BJ (cell line): ENCODE measurements around the gene DCST2. TPM values are rescaled to one million over a fixed set of nuclear protein-coding genes. Genes with fewer than 3 reads are reported as not detected.

Experiments used
- CTCF ChIA-PET: fragments of 350-600 bp; formaldehyde crosslinking; extraction: SDS; loops from one replicate; lab custom pipeline; 2021; ENCODE audit warnings: antibody characterized with exemption, inconsistent platforms; lab: Yijun Ruan, JAX
- POLR2A ChIA-PET: fragments of 300-600 bp; sonication (Branson Sonifier 250); formaldehyde crosslinking; extraction: SDS; loops from one replicate; lab custom pipeline; 2021; ENCODE audit warnings: antibody characterized with exemption; lab: Charles Lee
- DNase-seq: peaks from one replicate; pipeline ENCODE4 v3.0.0-alpha.2; 2011; ENCODE audit warnings: low read depth
- H3K27me3 ChIP-seq: 2 replicates; pipeline ENCODE4 v1.6.0; 2011; ENCODE audit warnings: low read length; ENCODE audit not compliant: control insufficient read depth, insufficient read depth
- H3K36me3 ChIP-seq: 2 replicates; pipeline ENCODE4 v1.5.1; 2011; ENCODE audit warnings: low read length; ENCODE audit not compliant: control insufficient read depth, insufficient read depth
- H3K4me3 ChIP-seq: 2 replicates; pipeline ENCODE4 v1.5.1; 2011; ENCODE audit warnings: low read depth, mild to moderate bottlenecking, control low read depth, low read length
- CTCF ChIP-seq: IDR thresholded peaks from 2 replicates; pipeline ENCODE4 v1.5.1; 2011; ENCODE audit warnings: low read depth, mild to moderate bottlenecking, control low read depth, inconsistent platforms, low read length, moderate library complexity; ENCODE audit not compliant: insufficient read depth
- polyA plus RNA-seq: library from polyadenylated mRNA; depleted of rRNA; stranded (reverse); fragments of >200 nt; gene quantifications from 2 replicates; pipeline ENCODE4 v1.2.3, GENCODE V29; 2011

Gene DCST2
- polyA plus RNA-seq, 1 experiment = 0.38 TPM

DNA sequence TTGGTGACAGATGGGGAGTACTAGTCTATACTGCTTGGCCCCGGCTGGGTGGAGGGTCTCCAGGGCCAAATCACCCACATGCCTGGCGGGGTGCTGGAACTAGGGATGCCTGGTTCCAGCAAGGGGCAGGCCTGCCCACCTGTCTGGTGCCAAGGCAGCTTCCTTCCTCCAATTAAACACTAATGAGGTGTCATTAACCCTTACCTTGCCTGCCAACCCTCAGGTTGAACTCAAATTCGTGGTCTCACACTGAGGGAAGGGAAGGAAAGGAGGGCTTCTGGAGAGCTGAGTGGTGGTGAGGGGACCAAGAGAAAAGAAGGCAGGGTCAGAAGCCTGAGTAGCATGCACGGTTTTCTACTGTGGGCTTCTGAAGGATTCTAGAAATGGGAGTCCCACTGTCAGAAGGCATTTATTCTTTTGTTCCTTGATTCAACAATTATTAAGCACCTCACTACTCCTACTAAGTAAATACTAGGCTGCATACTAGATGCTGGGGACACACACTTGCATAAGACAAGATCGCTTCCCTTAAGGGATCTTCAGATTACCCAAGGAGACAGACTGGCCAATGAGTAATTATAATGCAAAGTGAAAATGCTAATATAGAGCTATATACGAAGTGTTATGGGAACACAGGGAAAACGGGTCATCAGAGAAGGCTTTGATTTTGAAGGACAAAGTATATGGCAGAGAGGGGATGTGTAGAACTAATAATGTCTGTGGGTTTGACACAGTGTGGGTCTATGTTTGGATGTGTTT is 39.1 kb upstream of the DCST2 start:
- no peak for TF ChIP-seq CTCF
- DNase-seq = no peak
- Histone ChIP-seq H3K27me3 (peaks cover 1% of the 10 kb centered on the region; the same call in 1 of the 2 replicates), H3K4me3 (no peak overlapping the region), H3K36me3 (peaks cover 8% of the 10 kb centered on the region)
- ChIA-PET CTCF (interaction anchor here (0.6 to 17.0 kb wide), 7 partner anchors 11 to 117 kb away, joined by 3 to 147 read pairs (median 4); partner anchors contain the start of gene ADAM15), POLR2A (no interaction called here)

DNA sequence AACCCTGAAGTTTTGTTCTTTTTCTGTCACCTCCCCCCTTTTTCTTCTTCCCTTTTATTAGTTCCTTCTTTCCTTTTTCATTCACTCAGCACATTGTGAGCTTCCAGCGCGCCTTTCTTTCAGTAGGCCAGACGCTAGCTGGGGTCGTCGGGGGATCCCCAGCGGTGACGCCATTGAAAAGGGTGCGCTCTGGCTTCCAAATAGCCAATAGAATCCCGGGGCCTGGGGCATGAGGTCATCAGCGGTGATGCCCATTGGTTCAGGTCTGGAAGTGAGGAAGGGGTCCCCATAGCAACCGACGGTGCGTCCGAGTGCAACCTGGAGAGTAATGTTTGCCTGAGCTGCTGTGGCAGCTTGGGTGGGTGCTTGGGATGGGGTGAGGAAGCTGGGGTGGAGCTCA is 38.1 kb upstream of the DCST2 start:
- TF ChIP-seq CTCF = no peak
- no peak for DNase-seq
- Histone ChIP-seq H3K27me3 (peaks cover 1% of the 10 kb centered on the region; the same call in 1 of the 2 replicates), H3K4me3 (no peak overlapping the region), H3K36me3 (peaks cover 10% of the 10 kb centered on the region)
- ChIA-PET POLR2A (no interaction called here), CTCF (interaction anchor here (1.0 to 17.0 kb wide), 5 partner anchors 10 to 116 kb away, joined by 3 to 147 read pairs (median 5); no protein-coding TSS in a partner anchor)

DNA sequence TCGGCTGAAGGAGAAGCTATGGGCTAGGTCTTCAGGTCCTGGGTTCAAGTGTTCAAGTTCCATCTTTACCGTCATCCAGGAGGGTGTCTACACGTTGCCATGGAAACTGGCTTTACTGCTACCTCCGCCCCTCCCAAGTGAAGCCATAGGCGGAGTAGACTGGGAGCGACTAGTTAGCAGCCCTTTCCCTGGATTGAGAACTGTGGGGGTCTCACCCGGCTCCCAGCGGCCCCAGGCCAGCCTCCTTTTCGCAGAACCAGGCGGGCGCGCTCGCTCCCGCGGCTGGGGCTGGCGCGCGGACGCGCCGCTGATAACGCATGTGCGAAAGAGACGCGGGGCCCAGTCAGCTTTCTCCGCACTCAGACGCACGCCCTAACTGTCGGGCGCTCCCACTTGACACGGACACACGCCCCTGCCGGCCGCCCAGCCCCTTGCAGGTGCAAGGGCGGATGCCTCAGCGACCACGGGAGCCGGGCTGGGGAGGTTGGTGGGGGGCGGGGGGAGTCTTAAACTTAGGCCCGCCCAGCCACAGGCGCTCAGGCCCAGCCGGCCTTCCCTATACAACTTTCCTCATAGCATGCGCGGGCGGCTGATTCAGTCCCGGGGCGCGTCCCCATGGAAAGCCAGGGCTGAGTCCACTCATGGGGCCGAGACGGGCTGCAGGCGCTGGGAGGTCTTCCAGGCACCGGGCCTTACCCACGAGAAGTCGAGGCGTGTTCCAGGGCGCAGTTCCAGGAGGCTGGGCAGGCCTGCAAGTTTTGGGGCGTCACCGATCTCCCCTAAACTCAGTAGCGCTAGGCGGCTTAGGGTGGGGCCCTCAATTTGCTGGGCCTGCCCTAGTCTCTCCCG is 37.4 kb upstream of the DCST2 start:
- Histone ChIP-seq H3K36me3 (peaks cover 11% of the 10 kb centered on the region), H3K27me3 (no peaks in the 10 kb centered on the region), H3K4me3 (peak overlapping the region; percentile 36)
- TF ChIP-seq CTCF = peak; percentile 54
- ChIA-PET CTCF (interaction anchor here (1.0 to 17.0 kb wide), 8 partner anchors 9 to 116 kb away, joined by 3 to 147 read pairs (median 4); no protein-coding TSS in a partner anchor), POLR2A (interaction anchor here (0.5 kb wide), 1 partner anchor 54 kb away, joined by 3 read pairs; no protein-coding TSS in a partner anchor)
- DNase-seq = no peak

DNA sequence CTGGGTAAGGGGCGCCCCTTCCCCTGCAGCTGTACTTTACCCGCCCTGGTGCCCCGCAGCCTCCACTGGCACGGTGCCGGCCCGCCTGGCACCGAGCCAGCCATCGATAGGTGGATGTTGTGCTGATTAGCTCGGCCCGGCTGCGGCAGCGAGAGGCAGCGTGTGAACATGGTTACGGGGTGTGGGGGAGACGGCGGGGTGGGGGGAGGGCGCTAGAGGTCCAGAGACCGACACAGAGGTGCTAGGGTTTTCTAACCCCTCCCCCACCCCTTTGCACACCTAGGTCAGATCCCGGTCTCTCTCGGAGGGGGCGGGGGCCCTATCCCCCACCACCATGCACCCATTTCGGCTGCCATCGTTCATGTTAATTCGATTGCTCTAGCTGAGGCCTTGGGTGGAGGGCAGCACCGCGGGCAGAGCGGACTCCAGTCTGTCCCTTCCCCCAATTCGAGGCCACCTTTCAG is 36.6 kb upstream of the DCST2 start:
- ChIA-PET POLR2A (interaction anchor here (0.5 kb wide), 1 partner anchor 53 kb away, joined by 3 read pairs; no protein-coding TSS in a partner anchor), CTCF (interaction anchor here (1.0 to 17.0 kb wide), 5 partner anchors 9 to 101 kb away, joined by 3 to 147 read pairs (median 4); no protein-coding TSS in a partner anchor)
- DNase-seq = no peak
- Histone ChIP-seq H3K27me3 (no peaks in the 10 kb centered on the region), H3K36me3 (peaks cover 11% of the 10 kb centered on the region), H3K4me3 (no peak overlapping the region)
- TF ChIP-seq CTCF = no peak
